Type B pancreatic cell (in vitro differentiated cells): ENCODE data around the gene WT1. TPM values are rescaled to one million over a fixed set of nuclear protein-coding genes. Genes with fewer than 3 reads are reported as not detected.
"Not testable (repeated sequence)": the region's sequence is repeated elsewhere in the genome, so short reads cannot be mapped to it uniquely, and the experiment has no call there.

ENCODE experiments used
- DNase-seq: peaks from one replicate; pipeline ENCODE4 v3.0.0; 2021; ENCODE audit warnings: mixed read lengths; ENCODE audit not compliant: unreplicated experiment; ENCODE audit errors: extremely low spot score
- H3K27ac Mint-ChIP-seq: 2 replicates; pipeline ENCODE4 v1.8.0; 2021; ENCODE audit warnings: mild to moderate bottlenecking, mixed read lengths
- H3K27me3 Mint-ChIP-seq: 2 replicates; pipeline ENCODE4 v1.8.0; 2021; ENCODE audit warnings: mixed read lengths
- H3K36me3 Mint-ChIP-seq: 2 replicates; pipeline ENCODE4 v1.8.0; 2021; ENCODE audit warnings: mixed read lengths
- H3K4me1 Mint-ChIP-seq: one replicate; pipeline ENCODE4 v1.8.0; 2021; ENCODE audit warnings: mixed read lengths; ENCODE audit not compliant: unreplicated experiment
- H3K4me3 Mint-ChIP-seq: 2 replicates; pipeline ENCODE4 v1.8.0; 2021; ENCODE audit warnings: mild to moderate bottlenecking, mixed read lengths
- H3K9me3 Mint-ChIP-seq: 2 replicates; pipeline ENCODE4 v1.8.0; 2021; ENCODE audit warnings: mixed read lengths
- CTCF ChIP-seq: fragments of 200-600 bp; sonication (generic); conservative IDR thresholded peaks from 2 replicates; pipeline ENCODE4 v1.5.0; 2021; ENCODE audit warnings: antibody characterized with exemption, mild to moderate bottlenecking
- total RNA-seq: library from RNA; stranded (reverse); gene quantifications from 2 replicates; pipeline ENCODE4 v1.2.1, GENCODE V29; 2021; ENCODE audit warnings: low replicate concordance

Gene WT1
- total RNA-seq, 1 donor from 2014 or later: 5.2 TPM

GRCh38 chr11:32375826-32376225 is 59.5 kb downstream of the WT1 start:
- Mint-ChIP-seq H3K27ac (no peak overlapping the region), H3K4me1 (no peaks in the 10 kb centered on the region), H3K36me3 (no peaks in the 10 kb centered on the region), H3K4me3 (no peak overlapping the region), H3K9me3 (peaks cover 7% of the 10 kb centered on the region), H3K27me3 (peaks cover 11% of the 10 kb centered on the region)
- TF ChIP-seq CTCF: no peak
- DNase-seq: no peak

GRCh38 chr11:32374261-32374711 is 61.1 kb downstream of the WT1 start:
- Mint-ChIP-seq H3K27me3 (peaks cover 10% of the 10 kb centered on the region), H3K36me3 (no peaks in the 10 kb centered on the region), H3K4me3 (no peak overlapping the region), H3K27ac (no peak overlapping the region), H3K4me1 (no peaks in the 10 kb centered on the region), H3K9me3 (peaks cover 7% of the 10 kb centered on the region)
- no peak for DNase-seq
- TF ChIP-seq CTCF: peak; percentile 68

- not testable (repeated sequence) for H3K9me3 Mint-ChIP-seq, H3K27ac Mint-ChIP-seq, DNase-seq, H3K4me1 Mint-ChIP-seq, H3K4me3 Mint-ChIP-seq, H3K27me3 Mint-ChIP-seq, H3K36me3 Mint-ChIP-seq
These were observed 65.4 kb downstream of the WT1 start for GRCh38 chr11:32369987-32370386.

GRCh38 chr11:32366666-32367065 is 68.7 kb downstream of the WT1 start:
- Mint-ChIP-seq H3K27ac (no peak overlapping the region), H3K27me3 (peaks cover 7% of the 10 kb centered on the region), H3K36me3 (no peaks in the 10 kb centered on the region), H3K4me1 (no peaks in the 10 kb centered on the region), H3K9me3 (no peaks in the 10 kb centered on the region), H3K4me3 (no peak overlapping the region)
- DNase-seq: no peak
- TF ChIP-seq CTCF: no peak

- Mint-ChIP-seq H3K36me3 (no peaks in the 10 kb centered on the region), H3K27me3 (peaks cover 10% of the 10 kb centered on the region), H3K4me1 (no peaks in the 10 kb centered on the region), H3K9me3 (no peaks in the 10 kb centered on the region), H3K4me3 (no peak overlapping the region), H3K27ac (no peak overlapping the region)
- DNase-seq: no peak
- TF ChIP-seq CTCF: no peak
These were observed 70.1 kb downstream of the WT1 start for GRCh38 chr11:32365192-32365591.

GRCh38 chr11:32358729-32359128 is 76.6 kb downstream of the WT1 start:
- Mint-ChIP-seq H3K36me3 (no peaks in the 10 kb centered on the region), H3K9me3 (no peaks in the 10 kb centered on the region), H3K4me1 (peaks cover 25% of the 10 kb centered on the region), H3K27me3 (peaks cover 32% of the 10 kb centered on the region), H3K27ac (no peak overlapping the region), H3K4me3 (no peak overlapping the region)
- DNase-seq: no peak
- TF ChIP-seq CTCF: no peak
